Measurements from ENCODE around the gene E2F4. TPM values are rescaled to one million over a fixed set of nuclear protein-coding genes. Genes with fewer than 3 reads are reported as not detected.

The E2F4 gene
- total RNA-seq, 1 donor from 2014 or later = 83.0 TPM

- no peak for DNase-seq (ENCODE audit: low spot score)
Observed at GRCh38 chr16:67157892-67158635, 33.9 kb upstream of the E2F4 start.

- DNase-seq (ENCODE audit: low spot score) = no peak
Observed at GRCh38 chr16:67158637-67159600, 33.0 kb upstream of the E2F4 start.

GRCh38 chr16:67161595-67162058, 30.3 kb upstream of the E2F4 start:
- no peak for DNase-seq (ENCODE audit: low spot score)

GRCh38 chr16:67162506-67163163, 29.3 kb upstream of the E2F4 start:
- DNase-seq (ENCODE audit: low spot score) = peak; percentile 43

GRCh38 chr16:67163164-67163998, 28.6 kb upstream of the E2F4 start:
- DNase-seq (ENCODE audit: low spot score) = peak; percentile 53

GRCh38 chr16:67163999-67164558, 27.9 kb upstream of the E2F4 start:
- DNase-seq (ENCODE audit: low spot score) = no peak

GRCh38 chr16:67164599-67165061, 27.3 kb upstream of the E2F4 start, which contains the start of gene HSF4:
HSF4 (plus strand) TSS chr16:67164745; CDS start chr16:67164812, 67 bp downstream.
- no peak for DNase-seq (ENCODE audit: low spot score)

- DNase-seq (ENCODE audit: low spot score) = no peak
Observed at GRCh38 chr16:67165121-67166078, 26.6 kb upstream of the E2F4 start.

- DNase-seq (ENCODE audit: low spot score) = no peak
Observed at GRCh38 chr16:67166110-67166547, 25.8 kb upstream of the E2F4 start.

GRCh38 chr16:67166598-67167168, 25.3 kb upstream of the E2F4 start:
- DNase-seq (ENCODE audit: low spot score) = no peak

GRCh38 chr16:67167588-67167987, 24.4 kb upstream of the E2F4 start:
- no peak for DNase-seq (ENCODE audit: low spot score)

- no peak for DNase-seq (ENCODE audit: low spot score)
Observed at GRCh38 chr16:67169011-67169451, 22.9 kb upstream of the E2F4 start.

GRCh38 chr16:67169642-67170167, 22.2 kb upstream of the E2F4 start:
- DNase-seq (ENCODE audit: low spot score) = no peak

GRCh38 chr16:67170168-67170948, 21.6 kb upstream of the E2F4 start, which contains the start of gene NOL3:
NOL3 (plus strand) TSS chr16:67170538.
- peak; percentile 90 for DNase-seq (ENCODE audit: low spot score)

- no peak for DNase-seq (ENCODE audit: low spot score)
Observed at GRCh38 chr16:67170949-67171649, 20.9 kb upstream of the E2F4 start.

GRCh38 chr16:67173323-67173722, 18.6 kb upstream of the E2F4 start:
- no peak for DNase-seq (ENCODE audit: low spot score)
